GM19455 (cell line): ENCODE results near the gene ITGB3BP.
A peak's percentile ranks its signal among the peaks of the same experiment; 100 is the strongest.
"Not testable (repeated sequence)": the region's sequence is repeated elsewhere in the genome, so short reads cannot be mapped to it uniquely, and the experiment has no call there.

Experiments used
- ATAC-seq: cut with Tn5 transposase; IDR thresholded peaks from one replicate; pipeline ENCODE4 v1.9.1; 2021; ENCODE audit not compliant: unreplicated experiment

The ITGB3BP gene, protein sequence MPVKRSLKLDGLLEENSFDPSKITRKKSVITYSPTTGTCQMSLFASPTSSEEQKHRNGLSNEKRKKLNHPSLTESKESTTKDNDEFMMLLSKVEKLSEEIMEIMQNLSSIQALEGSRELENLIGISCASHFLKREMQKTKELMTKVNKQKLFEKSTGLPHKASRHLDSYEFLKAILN

GRCh38 chr1:63522891-63523728, at the start of gene ITGB3BP, which contains the start of gene EFCAB7:
TSS of gene ITGB3BP (minus strand) at chr1:63523225. CDS start at chr1:63523133, 92 bp downstream.
TSS of gene EFCAB7 (plus strand) at chr1:63523525. CDS start at chr1:63525573, 2,048 bp downstream.
- peak; percentile 86 for ATAC-seq

DNA sequence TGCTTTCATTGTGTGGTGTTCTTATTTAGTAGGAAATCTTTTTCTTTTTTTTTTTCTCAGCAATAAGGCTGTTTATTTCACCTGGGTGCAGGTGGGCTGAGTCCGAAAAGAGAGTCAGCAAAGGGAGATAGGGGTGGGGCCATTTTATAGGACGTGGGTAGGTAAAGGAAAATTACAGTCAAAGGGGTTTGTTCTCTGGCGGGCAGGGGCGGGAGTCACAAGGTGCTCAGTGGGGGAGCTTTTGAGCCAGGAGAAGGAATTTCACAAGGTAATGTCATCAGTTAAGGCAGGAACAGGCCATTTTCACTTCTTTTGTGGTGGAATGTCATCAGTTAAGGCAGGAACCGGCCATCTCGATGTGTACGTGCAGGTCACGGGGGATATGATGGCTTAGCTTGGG, 49.7 kb upstream of the ITGB3BP start:
- ATAC-seq, result not testable (repeated sequence)

DNA sequence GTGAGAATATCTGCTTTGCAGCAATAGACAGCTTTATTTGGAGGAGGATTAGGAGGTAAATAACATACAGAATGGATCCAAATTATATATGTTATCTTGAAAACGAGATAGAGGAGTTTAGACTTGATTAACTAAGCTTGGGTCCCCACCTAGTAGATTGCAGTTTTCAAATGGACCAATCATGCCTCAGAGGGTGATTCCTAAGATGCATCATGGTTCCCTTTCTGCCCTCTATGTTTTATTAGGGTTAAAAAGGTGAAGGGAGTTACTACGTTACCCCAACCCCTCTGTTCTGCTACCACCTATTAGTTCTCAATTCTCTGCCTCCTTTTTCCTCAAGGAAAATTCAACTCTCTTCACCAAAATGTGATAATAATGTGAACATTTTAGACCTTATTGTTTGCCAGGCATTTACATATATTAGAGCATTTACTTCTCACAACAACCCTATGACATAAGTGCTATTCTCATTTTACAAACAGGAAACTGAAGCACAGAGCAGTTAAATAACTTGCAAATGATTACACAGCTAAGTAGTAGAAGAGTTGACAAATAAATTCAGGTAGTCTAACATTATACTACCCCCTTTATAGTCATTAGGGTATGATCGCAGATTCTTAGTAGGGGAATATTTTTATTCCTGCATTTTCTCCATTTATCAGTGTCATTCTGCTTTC, 46.8 kb upstream of the ITGB3BP start:
- no peak for ATAC-seq

DNA sequence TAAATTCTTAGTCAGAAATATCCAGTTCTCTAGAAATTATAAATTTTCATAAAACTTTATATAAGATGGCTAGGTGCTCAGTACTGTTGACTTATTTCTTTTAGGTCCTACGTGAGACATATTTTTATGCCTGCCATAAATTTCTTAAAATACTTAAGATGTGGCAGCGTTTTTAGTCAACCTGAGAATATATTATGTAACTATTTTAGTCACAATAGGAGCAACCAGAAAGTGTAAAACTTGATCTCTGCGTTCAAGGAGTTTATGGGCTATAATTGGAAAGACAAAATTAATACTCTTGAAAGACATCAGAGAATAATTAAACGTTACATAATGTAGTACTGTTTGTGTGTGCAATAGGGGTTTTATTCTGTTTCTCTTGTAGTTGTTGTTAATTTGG, 46.0 kb upstream of the ITGB3BP start:
- no peak for ATAC-seq

GRCh38 chr1:63563745-63564144, 40.7 kb upstream of the ITGB3BP start:
- ATAC-seq, result no peak

DNA sequence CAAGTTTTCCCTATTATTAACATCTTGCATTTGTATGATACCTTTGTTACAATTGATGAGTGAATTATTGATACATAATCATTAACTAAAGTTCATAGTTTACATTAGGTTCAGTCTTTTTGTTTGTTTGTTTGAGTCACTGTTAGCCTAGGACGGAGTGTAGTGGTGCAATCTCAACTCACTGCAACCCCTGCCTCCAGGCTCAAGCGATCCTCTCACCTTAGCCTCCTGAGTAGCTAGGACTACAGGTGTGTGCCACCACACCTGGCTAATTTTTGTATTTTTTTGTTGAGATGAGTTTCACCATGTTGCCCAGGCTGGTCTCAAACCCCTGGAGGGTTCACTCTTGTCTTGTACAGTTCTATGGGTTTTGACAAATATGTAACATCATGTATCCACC, 36.3 kb upstream of the ITGB3BP start:
- ATAC-seq, result no peak

- ATAC-seq, result no peak
Measured at GRCh38 chr1:63557365-63557987, 34.5 kb upstream of the ITGB3BP start.

DNA sequence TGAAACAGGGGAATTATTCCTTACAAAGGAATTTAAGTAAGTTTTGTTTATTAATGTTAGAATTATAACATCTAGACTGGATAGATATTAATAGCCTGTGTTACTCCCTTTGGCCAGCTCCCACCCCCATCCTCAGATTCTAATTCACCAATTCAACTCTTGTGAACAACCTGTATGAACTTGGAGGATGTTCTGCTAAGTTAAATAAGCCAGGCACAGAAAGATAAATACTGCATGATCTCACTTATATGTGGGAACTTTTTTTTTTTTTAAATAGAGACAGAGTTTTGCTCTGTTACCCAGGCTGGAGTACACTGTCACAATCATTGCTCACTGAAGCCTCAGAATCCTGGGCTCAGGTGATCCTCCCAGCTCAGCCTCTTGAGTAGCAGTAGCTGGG, 32.5 kb upstream of the ITGB3BP start:
- no peak for ATAC-seq

- ATAC-seq, result no peak
Measured at GRCh38 chr1:63548877-63549276, 25.9 kb upstream of the ITGB3BP start.

- no peak for ATAC-seq
Measured at GRCh38 chr1:63548303-63548702, 25.3 kb upstream of the ITGB3BP start.

- ATAC-seq, result no peak
Measured at GRCh38 chr1:63547621-63548294, 24.7 kb upstream of the ITGB3BP start.

DNA sequence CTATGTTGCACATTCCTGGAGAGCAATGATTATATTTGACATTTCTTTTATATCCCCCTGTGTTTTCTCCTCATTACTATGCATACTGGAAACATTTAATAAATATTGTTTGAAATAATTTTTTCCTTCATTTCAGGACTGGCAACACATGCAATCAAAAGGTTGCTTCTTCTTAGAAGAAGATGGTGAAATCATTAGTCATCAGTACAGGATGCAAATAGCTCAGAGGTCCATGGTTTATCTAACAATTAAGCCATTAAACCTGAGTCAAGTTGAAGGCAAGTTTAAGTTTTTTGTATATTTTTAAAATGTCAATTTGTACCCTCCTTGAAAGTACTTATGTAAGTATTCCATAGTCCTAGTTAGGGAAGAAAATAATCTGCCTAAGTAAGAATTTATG, 22.8 kb upstream of the ITGB3BP start:
- no peak for ATAC-seq

DNA sequence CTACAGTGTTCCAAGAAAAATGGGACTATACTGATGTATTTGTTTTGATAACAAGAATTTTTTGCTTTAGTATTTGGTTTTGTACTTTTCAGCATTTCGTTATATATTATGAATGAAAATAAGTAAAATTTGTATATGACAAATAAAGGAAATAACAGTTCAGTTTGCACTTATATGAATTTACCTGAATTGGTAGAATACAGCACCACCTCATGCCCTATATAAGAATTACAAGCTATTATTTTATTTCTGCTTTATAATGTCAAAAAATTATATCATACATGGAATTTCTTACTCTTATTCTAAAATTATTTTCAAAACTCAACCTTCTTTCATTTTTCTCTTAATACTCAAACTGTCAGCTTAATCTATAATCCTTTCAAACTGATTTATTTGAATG, 14.9 kb upstream of the ITGB3BP start:
- ATAC-seq, result no peak

GRCh38 chr1:63537006-63537405, 14.0 kb upstream of the ITGB3BP start:
- no peak for ATAC-seq

DNA sequence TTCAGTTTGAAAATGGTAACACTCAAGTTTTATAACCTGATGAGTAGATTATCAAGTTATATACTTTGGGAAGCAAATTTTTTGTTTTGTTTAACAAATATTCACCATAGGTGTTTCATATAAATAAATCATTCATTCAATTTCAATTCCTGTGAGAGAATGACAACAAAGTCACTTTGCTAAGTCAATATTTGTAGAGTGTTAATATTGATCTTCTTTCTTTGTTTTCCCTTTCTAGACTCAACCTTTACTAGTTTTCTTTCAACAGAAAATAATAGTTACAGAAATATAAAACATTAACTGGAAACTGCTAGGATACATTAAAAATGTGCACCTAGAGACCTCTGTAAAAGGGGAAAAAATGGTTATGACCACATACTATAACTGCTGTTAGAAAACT, 11.4 kb upstream of the ITGB3BP start:
- no peak for ATAC-seq

DNA sequence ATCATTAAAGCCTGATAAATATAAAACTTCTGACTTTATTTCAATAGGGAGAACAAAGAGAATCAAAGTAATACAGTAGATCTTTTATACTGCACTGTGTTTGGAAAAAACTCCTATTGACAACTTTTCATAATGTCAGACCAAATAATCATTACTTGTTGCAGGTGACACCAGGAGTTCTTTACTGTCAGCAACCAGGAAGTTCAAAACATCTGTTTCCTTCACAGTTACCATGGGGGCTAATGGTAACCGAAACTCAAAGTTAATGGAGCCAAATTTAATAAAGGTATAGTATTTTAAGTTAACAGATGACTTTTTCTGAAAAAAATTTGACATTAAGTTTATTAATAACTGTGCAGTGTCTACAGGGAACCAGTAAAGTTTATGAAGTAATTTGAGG, 10.9 kb upstream of the ITGB3BP start:
- no peak for ATAC-seq

GRCh38 chr1:63532727-63533126, 9.7 kb upstream of the ITGB3BP start:
- no peak for ATAC-seq

DNA sequence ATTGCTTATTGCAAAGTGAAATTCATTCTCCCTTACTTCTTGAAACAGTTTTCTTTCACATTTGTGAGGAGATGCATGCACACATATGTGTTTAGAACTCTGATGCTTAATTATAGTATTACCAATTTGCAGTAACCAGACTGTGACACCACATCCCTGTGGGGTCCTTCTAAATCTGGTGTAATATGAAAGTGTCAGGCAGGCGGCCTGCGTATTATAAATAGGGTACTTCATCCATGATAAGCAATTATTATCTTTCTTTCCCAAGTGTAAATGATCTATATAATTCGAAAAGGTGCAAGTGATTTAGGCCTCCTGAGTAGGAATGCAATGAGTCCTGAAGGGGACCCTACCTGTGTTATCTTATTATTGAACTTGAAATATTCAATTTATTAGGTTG, 1.2 kb upstream of the ITGB3BP start:
- no peak for ATAC-seq

- ATAC-seq, result peak; percentile 14
Measured at GRCh38 chr1:63523738-63524137, 713 bp upstream of the ITGB3BP start.

- ATAC-seq, result no peak
Measured at GRCh38 chr1:63516629-63517028, 6.4 kb downstream of the ITGB3BP start.

- ATAC-seq, result no peak
Measured at GRCh38 chr1:63512584-63512983, 10.4 kb downstream of the ITGB3BP start.
